Neural progenitor cell (in vitro differentiated cells): ENCODE results near the gene PLXNC1.

Experiments used
- EZH2 ChIP-seq: fragments of 200-600 bp; sonication (generic); IDR thresholded peaks from 2 replicates; pipeline ENCODE4 v1.6.1; 2017; ENCODE audit warnings: antibody characterized with exemption, mild to moderate bottlenecking, moderate library complexity
- EZH2phosphoT487 ChIP-seq: fragments of 200-600 bp; sonication (generic); IDR thresholded peaks from 2 replicates; pipeline ENCODE4 v1.6.1; 2017; ENCODE audit warnings: antibody characterized with exemption
- TF ChIP-seq, protein P1 (sequence below): fragments of 200-600 bp; sonication (generic); IDR thresholded peaks from 2 replicates; pipeline ENCODE4 v1.5.1; 2017; ENCODE audit warnings: antibody characterized with exemption, mild to moderate bottlenecking

DNA sequence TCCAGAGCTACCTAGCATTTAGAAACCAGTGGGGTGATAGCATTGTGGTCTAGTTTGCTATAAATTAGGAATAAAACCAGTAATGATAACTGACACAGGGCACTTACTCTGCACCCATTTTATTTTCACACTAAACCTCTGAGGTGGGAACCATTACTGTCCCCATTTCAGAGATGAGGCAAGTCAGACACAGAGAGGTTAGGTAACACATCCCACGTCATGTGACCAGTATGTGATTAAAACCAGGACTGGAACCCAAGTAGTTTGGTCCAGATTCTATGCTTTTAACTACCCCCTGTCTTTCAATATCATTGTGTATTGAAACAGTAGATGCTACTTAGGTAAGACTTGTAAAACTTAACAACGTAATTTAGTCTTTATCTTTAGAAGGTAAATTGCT, 110.2 kb downstream of the PLXNC1 start:
- TF ChIP-seq EZH2phosphoT487 (no peak), EZH2 (no peak)
- TF ChIP-seq, protein P1, sequence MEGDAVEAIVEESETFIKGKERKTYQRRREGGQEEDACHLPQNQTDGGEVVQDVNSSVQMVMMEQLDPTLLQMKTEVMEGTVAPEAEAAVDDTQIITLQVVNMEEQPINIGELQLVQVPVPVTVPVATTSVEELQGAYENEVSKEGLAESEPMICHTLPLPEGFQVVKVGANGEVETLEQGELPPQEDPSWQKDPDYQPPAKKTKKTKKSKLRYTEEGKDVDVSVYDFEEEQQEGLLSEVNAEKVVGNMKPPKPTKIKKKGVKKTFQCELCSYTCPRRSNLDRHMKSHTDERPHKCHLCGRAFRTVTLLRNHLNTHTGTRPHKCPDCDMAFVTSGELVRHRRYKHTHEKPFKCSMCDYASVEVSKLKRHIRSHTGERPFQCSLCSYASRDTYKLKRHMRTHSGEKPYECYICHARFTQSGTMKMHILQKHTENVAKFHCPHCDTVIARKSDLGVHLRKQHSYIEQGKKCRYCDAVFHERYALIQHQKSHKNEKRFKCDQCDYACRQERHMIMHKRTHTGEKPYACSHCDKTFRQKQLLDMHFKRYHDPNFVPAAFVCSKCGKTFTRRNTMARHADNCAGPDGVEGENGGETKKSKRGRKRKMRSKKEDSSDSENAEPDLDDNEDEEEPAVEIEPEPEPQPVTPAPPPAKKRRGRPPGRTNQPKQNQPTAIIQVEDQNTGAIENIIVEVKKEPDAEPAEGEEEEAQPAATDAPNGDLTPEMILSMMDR: no peak
